Lung (tissue), 12 donors: ENCODE measurements around the gene ALPK3. TPM values are rescaled to one million over a fixed set of nuclear protein-coding genes. Genes with fewer than 3 reads are reported as not detected.

Source experiments
- ATAC-seq: fragments of 200-7000 bp; cut with Tn5 transposase; one replicate; pipeline ENCODE4 v1.9.1; 2020; ENCODE audit warnings: moderate number of reproducible peaks; ENCODE audit not compliant: insufficient read depth, low FRiP score
- DNase-seq, 3 donors: peaks; one replicate each; pipeline ENCODE4 v3.0.0-alpha.2; 2013 to 2017
- H3K27ac ChIP-seq, 2 donors: one replicate each; pipeline ENCODE4 v1.5.1; 2013; ENCODE audit warnings: mild to moderate bottlenecking in 2 of 2, moderate library complexity in 2 of 2, control low read depth in 1 of 2, inconsistent platforms in 1 of 2, low read depth in 1 of 2, low read length in 1 of 2
- H3K27me3 ChIP-seq, 3 donors: one replicate each; pipeline ENCODE4 v1.5.1; 2013; ENCODE audit warnings: low read length in 2 of 3; ENCODE audit not compliant: control insufficient read depth in 3 of 3, insufficient read depth in 3 of 3
- H3K36me3 ChIP-seq, 4 donors: one replicate each; pipeline ENCODE4 v1.5.1; 2013; ENCODE audit warnings: low read length in 4 of 4, mild to moderate bottlenecking in 1 of 4, moderate library complexity in 1 of 4; ENCODE audit not compliant: control insufficient read depth in 4 of 4, insufficient read depth in 4 of 4
- H3K4me1 ChIP-seq, 5 donors: one replicate each; pipeline ENCODE4 v1.5.1; 2013; ENCODE audit warnings: low read length in 5 of 5, mild to moderate bottlenecking in 2 of 5, moderate library complexity in 1 of 5; ENCODE audit not compliant: control insufficient read depth in 5 of 5, insufficient read depth in 5 of 5
- H3K4me3 ChIP-seq: one replicate; pipeline ENCODE4 v1.5.1; 2013; ENCODE audit warnings: mild to moderate bottlenecking, control low read depth, moderate library complexity
- H3K9ac ChIP-seq, 2 donors: one replicate each; pipeline ENCODE4 v1.5.1; 2013; ENCODE audit warnings: low read length in 2 of 2, control low read depth in 1 of 2; ENCODE audit not compliant: insufficient read depth in 1 of 2
- H3K9me3 ChIP-seq, 4 donors: one replicate each; pipeline ENCODE4 v1.5.1; 2013; ENCODE audit warnings: low read length in 3 of 4, mild to moderate bottlenecking in 1 of 4, moderate library complexity in 1 of 4; ENCODE audit not compliant: control insufficient read depth in 4 of 4, insufficient read depth in 3 of 4
- WGBS, 2 donors: extraction: QIAGEN DNeasy Blood & Tissue Kit; methylation state at CpG; one replicate each; pipeline ENCODE4 v1.1.7; 2013; 5-methylcytosine and 5-hydroxymethylcytosine counted together
- polyA plus RNA-seq, 2 donors: library from polyadenylated mRNA; stranded (reverse); fragments of 200-250 nt; gene quantifications; one replicate each; pipeline ENCODE4 v1.2.1, GENCODE V29; 2013
- total RNA-seq, 2 donors: library from RNA; depleted of rRNA in 1 of 2; stranded (reverse); fragments of >200 nt in 1 of 2; gene quantifications; one replicate each; pipeline ENCODE4 v1.2.1, GENCODE V29; 2014 to 2021
- TF ChIP-seq, protein P1 (sequence below): IDR thresholded peaks from 2 replicates; pipeline ENCODE4 v1.5.1; 2012; ENCODE audit warnings: mild to moderate bottlenecking; ENCODE audit errors: control extremely low read depth, extremely low read depth
- donor health status: control.
- donor health status: control.
- donor health status: Bipolar disorder and iron deficiency.
- donor health status: healthy.
- donor health status: DM: yes; HTN: yes; CAD: no.

ALPK3 gene
- total and polyA plus RNA-seq, 4 donors: 3.1 to 12.2 (median 6.2) TPM

GRCh38 chr15:84871428-84871985 is 54.4 kb downstream of the ALPK3 start:
- H3K4me3 ChIP-seq: no peak overlapping the region
- TF ChIP-seq, protein P1, sequence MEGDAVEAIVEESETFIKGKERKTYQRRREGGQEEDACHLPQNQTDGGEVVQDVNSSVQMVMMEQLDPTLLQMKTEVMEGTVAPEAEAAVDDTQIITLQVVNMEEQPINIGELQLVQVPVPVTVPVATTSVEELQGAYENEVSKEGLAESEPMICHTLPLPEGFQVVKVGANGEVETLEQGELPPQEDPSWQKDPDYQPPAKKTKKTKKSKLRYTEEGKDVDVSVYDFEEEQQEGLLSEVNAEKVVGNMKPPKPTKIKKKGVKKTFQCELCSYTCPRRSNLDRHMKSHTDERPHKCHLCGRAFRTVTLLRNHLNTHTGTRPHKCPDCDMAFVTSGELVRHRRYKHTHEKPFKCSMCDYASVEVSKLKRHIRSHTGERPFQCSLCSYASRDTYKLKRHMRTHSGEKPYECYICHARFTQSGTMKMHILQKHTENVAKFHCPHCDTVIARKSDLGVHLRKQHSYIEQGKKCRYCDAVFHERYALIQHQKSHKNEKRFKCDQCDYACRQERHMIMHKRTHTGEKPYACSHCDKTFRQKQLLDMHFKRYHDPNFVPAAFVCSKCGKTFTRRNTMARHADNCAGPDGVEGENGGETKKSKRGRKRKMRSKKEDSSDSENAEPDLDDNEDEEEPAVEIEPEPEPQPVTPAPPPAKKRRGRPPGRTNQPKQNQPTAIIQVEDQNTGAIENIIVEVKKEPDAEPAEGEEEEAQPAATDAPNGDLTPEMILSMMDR: no peak
- WGBS, 2 donors: 93 to 95% methylated on average over 9 of the region's 9 CpGs
- DNase-seq: no peak
- peaks cover 0 to 3% (median 0%) of the 10 kb centered on the region in 5 donors for H3K4me1 ChIP-seq
- H3K27me3 ChIP-seq: no peaks in the 10 kb centered on the region
- ATAC-seq: no peak
- no peak overlapping the region for H3K9ac ChIP-seq
- H3K36me3 ChIP-seq: peaks cover 0 to 7% (median 3%) of the 10 kb centered on the region in 4 donors
- H3K9me3 ChIP-seq: no peaks in the 10 kb centered on the region
- H3K27ac ChIP-seq: no peak overlapping the region

DNA sequence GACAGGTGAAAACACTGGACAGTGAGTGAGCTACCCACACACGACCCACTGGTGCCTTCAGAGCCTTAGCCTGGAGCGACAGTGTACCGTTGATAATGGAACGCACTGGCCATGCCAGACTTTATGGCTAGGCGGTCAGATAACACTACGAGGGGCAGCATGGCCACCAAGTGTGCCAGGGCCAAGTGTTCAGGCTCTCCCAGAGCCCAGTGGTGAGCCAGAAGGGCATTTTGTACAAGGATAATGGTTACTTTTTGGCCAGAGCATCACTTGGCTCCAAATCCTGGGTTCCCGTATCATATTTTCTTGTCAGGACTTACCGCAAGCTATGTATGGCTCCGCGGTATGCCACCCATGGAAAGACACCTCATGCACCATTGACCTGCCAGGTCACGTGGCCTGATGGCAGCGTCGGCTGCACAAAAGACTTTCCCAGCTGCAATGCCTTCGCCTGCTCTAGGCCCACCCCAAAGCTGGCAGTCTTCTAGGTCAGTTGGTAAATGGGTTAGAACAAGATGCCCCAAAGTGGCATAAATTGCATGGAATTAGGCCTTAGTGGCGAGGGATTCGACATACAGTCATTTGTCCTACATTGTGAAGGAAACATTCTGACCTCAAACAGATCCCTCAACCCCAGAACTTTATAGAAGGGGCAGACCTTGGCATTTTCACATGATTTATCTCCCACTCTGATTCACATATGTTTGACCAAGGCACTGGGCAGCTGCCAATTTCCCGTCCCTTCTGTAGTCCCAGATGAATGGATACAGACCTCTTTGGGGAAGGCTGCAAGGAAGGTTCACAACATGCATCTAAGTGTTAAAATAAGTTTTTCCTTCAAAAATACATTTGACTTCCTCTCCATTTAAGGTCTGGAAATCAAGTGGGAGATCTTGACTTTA is 55.1 kb downstream of the ALPK3 start:
- Histone ChIP-seq H3K9ac (no peak overlapping the region), H3K4me3 (no peak overlapping the region), H3K27me3 (no peaks in the 10 kb centered on the region), H3K27ac (no peak overlapping the region), H3K36me3 (peaks cover 0 to 7% (median 1%) of the 10 kb centered on the region in 4 donors), H3K9me3 (no peaks in the 10 kb centered on the region), H3K4me1 (peaks cover 0 to 3% (median 0%) of the 10 kb centered on the region in 5 donors)
- ATAC-seq (no peak), DNase-seq (no peak)
- TF ChIP-seq, protein P1: no peak
- 93 to 95% methylated on average over 17 of the region's 17 CpGs for WGBS, 2 donors

- Histone ChIP-seq H3K27me3 (no peaks in the 10 kb centered on the region), H3K9me3 (no peaks in the 10 kb centered on the region), H3K27ac (no peak overlapping the region), H3K9ac (no peak overlapping the region), H3K4me3 (no peak overlapping the region), H3K36me3 (no peaks in the 10 kb centered on the region), H3K4me1 (peaks cover 0 to 3% (median 0%) of the 10 kb centered on the region in 5 donors)
- TF ChIP-seq, protein P1: no peak
- WGBS, 2 donors: 34 to 43% methylated on average over 7 of the region's 7 CpGs
- ATAC-seq (no peak), DNase-seq (no peak)
Measured at GRCh38 chr15:84873997-84874396, 56.8 kb downstream of the ALPK3 start.
